Measurements from ENCODE around the gene CCND2.

CCND2 gene

DNA sequence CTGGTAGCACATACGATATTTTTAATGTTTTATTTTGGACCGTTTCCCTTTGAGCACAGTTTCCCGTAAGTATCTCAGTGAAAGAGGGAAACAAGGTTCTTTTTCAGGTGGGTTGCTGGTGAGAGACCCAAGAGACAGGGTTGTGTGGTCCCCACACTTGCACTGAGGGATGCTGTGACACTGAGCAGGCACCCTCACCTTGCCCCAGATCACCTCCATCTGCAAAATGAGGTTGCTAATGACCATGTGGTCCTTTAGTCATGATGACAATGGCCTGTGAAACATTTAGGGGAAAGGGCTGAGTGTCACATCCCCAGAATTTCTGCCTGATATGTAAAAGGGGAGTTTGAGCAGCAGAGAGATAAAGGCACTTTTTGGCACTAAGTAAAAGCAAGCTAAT lies 4.3 kb downstream of the CCND2 start:
- peak; percentile 45 for FAIRE-seq

DNA sequence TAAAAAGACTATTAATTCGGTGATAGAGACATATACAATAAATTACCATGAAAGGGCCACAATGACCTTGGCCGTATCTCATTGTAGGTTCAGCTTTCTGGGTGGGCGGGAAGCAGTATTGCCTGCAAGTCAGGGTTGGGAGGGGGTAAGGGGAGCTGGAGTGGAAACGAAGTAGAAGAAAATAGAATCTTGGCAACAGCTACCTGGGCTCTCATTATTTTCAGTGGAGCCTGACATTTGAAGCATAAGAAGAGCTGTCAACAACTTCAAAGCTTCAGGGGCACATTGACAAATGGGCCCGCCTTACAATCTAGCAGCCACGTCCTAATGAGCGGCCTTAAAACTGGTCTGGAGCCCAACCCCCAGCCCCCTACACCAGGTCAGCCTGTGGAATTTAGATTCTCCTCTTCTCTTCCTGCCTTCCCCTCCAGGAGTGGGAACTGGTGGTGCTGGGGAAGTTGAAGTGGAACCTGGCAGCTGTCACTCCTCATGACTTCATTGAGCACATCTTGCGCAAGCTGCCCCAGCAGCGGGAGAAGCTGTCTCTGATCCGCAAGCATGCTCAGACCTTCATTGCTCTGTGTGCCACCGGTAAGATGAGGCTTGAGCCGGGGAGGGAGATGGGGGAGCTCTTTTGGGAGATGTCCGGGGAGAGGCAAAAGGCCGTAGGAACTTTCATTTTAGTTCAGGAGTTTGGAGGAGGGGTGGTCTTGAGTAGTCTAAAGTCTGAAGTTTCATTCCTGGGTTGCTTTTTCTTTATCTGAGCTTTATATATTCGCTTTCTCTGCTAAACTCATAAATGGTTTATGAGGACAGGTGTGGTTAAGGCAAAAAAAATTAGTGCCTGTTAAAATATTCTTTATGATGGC lies 5.0 kb downstream of the CCND2 start:
- FAIRE-seq = no peak

DNA sequence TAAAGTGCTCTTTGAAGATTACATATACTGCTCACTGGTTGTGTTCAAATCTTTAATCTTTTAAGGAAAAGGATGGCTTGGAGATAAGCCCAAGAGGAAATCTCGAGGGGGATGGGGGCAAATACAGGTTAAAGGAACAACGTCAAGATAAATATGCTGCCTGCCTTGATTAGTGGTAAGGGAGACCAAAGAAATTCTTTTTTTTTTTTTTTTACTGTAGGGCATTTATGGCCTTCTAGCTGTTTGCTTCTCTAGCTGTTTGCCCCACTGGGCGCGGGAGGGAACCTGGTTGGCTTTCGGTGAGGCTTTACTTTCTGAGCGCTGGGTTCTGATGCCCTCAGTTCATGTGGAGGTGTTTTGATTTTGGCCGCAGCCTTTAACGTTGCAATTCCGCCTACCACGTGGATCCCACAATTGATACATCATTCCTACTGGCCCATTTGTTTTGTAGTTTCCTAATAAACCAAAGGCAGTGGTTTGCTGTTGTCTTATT lies 5.7 kb downstream of the CCND2 start:
- no peak for FAIRE-seq

DNA sequence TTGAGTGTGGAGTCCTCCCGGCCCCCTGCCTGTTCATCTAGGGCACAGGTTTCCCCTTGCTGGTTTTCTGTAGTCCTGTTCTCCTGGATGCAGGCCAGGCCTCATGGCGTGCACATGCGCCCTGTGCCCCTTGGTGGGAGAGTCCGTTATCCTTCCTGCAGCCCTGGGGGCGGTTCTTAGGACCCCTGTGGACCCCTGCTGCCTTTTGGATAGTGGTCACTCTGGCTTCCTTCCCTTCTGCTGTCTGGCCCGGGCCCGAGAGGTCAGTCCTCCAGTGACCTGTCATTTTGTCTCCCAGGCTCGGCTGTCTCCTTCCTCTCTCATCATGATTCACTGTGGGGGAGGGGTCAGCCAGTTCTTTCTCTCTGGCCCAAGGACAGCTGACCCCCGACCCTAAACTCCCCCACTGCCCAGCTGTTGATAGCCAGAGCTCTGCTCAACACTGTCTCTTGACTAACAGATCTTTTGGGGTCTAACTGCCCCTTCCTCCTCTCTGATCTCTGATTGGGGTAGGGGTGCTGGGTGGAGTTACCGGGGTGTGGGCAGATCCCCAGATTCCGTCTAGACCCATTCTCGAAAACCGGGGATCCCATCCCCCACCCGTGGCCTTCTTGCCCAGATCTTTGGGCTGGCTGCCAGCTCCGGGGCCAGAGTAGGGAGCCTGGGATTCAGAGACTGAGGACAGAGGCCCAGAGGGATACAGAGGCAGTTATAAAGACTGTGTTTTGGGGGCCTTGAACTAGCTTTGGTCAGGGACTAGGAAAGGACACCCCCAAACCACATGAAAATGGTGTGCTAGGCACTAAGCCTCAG lies 7.0 kb downstream of the CCND2 start:
- FAIRE-seq = no peak

DNA sequence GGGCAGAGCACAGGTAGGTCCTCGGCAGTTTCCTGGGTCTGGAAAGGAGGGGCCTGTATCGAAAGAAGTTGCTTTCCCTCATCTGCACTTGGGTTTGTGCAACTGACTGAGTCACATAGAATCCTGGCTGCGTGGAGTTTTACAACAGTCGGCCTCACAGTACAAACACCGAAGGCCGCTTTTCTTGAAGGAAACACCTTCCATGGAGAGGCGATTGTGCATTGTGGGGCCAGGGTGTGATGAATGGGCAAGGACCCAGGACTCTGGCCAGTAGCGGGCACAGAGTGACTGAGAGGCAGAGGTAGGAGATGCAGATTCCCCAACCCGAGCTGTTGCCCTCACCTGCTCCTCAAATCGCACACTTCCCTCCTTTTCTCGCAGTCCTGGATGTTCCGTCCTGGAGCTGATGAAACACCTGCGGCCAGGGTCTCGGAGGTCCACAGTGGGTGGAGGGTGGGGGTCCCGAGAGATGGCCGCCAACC lies 7.7 kb downstream of the CCND2 start:
- no peak for FAIRE-seq

DNA sequence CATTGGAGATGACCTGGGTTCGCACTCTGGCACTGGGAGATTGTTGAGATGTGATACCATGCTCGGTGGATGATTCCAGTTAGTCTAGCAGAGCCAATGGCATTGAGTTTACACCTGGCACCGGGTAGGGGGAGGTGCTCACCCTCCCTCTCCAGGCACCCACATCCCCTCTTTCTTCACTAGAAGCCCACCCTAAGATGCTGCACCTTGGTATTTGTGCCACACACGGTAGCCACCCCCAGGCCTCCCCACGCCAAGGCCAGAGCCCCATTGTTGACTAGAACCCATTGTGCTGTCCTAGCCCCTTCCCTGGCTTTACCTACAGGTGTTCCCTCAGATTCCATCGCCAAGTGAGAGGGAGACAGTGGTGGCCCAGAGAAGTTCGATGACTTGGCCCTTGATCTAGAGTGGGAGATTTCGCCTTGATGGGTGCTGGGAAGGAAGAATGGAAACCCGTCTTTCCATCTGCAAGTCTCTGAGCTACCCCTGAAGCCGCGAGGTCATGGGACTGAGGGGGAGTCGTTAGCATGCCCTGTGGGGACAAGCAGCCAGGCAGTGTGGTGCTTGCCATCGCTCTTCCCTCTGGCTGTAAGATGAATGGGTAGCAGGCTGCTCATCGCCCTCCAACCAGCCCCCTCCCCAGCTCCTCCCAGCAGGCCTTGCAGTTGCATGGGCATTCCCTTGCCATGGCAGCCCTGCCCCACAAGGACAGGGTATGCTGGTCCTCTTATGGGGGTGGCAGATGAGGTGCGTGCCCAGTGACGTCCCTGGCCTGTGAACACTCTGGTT lies 8.7 kb downstream of the CCND2 start:
- FAIRE-seq = no peak

DNA sequence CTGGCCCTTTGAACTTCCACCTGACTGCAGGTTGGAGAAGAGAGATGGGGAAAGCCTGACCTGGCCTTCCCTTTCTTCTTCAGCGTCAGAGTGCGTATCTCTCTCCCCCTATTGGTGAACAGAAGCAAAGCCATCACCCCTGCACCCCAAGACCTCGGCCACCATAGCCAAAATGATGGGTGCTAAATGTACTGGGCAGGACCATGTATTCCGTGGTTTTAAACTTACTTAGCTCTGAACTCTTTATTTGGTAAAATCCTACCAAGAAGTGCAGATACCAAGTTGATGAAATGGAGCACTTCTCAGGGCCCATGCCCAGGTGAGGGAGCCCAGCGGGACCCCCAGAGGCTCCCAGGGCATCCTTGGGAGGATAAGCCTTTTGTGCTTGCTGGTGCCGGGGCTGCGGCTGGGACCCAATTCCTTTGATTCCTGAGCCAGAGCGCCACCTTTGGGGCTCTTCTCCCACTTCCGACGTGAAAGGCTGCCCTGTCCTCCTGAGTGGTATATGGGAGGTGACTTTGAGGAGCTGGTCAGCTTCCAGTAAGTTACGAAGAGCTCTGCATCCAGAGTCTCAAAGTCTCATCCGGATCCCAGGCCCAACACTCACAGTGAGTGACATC lies 9.4 kb downstream of the CCND2 start:
- FAIRE-seq = no peak

DNA sequence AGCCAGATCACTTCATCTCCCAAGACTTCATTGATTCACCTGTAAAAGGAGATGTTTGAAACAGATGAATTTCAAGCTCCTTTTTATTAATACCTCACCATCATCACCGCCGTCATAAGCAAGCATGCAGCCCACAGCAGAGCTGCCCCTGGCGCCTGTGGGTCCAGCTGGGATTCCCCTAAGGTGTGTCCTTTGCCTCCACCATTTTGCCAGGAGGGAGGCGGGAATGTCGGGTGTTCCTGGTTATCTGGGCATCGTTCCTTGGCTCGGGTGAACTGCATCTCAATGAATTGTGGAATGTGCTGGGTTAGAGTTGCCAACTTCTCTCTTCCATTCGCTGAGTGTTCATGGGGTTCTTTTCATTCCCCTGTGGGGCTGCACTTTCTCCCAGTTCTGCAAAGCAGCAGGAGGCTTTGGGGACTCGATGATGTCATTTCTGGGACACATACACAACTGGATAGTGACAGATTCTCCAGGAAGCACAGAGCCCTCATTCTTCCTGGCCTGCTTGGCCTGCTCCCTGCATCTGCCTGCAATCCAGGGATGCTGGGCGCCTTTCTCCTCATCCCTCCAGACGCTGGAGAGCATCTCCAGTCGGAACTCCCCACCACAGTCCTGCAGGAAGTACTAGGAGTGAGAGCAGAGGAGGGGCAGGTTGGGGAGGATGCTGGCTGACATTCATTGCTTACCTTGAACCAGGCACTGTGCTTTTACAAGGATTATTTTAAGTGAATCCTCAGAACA lies 10.1 kb downstream of the CCND2 start:
- FAIRE-seq = no peak

DNA sequence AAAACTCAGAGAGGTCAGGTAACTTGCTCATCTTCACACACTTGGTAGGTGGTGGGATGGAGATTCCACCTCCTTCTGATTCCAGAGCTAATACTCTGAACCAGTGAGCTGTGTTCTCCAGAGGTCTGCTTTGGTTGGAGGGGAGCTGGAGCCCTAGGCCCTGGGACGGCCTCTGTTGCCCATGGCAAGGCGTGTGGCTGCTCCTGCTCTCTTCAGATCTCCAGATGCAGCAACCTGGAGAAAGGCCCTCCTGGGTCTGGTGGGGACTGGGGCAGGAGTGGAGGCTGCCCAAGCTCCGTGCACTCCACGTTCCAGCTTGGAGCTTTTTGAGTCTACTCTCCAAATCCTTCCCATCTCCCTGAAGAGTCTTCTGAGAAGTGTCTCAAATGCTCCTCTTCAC lies 10.7 kb downstream of the CCND2 start:
- FAIRE-seq = no peak

DNA sequence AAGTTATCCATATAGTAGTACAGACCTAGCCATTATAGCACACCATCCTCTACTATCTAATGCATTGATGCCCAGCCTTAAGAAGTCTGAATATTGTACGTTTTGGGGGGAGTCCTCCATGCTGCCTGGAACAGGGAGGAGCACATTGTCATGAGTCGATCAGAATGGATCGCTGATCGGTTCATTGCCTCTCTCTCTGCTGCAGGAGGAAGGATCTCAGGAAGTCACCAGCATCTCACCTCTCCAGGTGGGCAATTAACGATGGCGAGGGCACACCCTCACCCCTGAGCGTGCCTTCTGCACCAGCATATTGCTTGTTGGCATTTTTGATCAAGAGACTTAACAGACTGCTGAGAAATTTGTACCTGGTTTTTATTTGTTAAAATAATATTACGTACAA lies 11.5 kb downstream of the CCND2 start:
- no peak for FAIRE-seq

DNA sequence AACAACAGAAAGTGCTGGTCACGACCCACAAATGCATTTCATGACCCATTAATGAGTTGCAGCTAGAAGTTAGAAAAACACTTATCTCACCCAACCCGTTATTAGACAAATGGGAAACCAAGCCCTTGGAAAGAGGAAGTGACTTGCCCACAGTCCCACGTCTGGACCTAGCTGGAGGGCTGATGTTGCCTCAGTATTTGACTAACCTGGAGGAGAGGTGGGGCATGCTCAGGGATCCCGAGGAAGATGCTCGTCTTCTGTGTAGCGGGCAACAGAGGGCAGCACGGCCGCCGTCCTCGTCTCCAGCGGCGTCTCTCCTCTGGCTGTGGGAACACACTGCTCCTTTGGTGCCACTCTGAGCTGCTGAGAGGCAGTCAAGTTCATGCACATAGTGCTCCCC lies 12.7 kb downstream of the CCND2 start:
- FAIRE-seq = no peak

DNA sequence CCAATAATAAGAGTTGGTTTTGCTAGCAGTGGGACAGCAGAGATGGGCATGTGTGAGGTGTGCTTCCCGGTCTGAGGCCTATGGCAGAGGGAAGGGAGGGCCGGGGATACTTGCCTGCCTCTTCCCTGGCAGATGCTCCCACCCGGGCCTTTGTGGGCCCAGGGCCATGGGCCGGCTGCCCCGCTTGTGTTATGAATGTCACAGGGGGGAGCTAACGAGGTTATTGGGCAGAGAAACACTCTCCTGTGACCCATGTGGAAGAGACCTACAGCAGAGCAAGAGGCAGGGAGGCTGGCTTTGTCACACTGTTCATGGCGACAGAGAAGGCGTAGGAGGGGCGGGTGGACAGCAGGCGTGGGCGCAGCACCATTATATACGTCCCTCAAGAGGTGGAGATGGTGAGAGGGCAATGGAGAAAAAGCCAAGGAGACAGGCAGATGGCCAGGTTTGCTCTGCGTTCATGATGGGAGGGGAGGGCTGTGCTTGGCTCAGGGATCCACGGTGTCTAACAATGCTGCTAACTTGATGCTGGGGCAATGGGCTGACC lies 13.3 kb downstream of the CCND2 start:
- FAIRE-seq = no peak

DNA sequence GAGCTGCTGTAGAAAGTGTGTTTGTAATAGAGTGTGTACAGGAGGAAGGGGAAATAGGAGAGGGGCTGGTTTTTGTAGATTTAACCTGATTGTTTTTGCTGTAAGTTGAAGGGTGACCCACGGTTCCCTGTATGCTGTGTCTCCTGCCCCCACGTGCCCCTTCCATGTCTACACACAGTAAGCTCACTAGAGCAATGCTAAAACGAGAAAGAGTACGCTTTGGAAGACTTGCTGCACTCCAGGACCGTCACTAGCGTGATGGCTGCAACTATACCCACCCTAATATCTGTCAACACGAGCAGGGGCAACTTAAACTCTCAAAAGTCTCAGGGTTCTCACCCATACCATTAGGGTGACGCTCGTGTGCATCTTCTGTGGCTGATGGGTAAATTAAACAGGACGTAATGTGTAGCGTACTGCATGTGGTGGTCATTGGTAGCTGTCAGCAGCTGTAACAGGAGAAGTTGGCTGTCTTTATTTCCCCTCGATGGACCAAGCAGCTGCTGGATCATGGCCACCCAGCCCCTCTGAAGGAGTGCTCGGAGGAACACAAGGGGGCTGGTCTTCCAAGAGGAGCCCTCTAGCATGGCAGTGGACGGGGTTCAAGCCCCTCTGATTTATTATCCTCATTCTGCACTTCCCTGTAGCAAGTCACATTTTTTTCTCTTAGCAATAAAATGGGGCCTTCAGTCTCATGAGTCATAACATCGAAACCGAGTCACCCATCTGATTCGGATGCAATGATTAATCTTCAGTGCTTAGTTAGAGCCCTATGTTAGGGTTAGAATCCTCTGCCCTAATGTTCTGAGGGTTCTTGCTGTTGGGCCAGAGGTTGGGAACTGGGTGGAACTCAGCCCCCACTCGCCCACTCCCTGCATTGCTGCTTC lies 14.0 kb downstream of the CCND2 start:
- FAIRE-seq = no peak

DNA sequence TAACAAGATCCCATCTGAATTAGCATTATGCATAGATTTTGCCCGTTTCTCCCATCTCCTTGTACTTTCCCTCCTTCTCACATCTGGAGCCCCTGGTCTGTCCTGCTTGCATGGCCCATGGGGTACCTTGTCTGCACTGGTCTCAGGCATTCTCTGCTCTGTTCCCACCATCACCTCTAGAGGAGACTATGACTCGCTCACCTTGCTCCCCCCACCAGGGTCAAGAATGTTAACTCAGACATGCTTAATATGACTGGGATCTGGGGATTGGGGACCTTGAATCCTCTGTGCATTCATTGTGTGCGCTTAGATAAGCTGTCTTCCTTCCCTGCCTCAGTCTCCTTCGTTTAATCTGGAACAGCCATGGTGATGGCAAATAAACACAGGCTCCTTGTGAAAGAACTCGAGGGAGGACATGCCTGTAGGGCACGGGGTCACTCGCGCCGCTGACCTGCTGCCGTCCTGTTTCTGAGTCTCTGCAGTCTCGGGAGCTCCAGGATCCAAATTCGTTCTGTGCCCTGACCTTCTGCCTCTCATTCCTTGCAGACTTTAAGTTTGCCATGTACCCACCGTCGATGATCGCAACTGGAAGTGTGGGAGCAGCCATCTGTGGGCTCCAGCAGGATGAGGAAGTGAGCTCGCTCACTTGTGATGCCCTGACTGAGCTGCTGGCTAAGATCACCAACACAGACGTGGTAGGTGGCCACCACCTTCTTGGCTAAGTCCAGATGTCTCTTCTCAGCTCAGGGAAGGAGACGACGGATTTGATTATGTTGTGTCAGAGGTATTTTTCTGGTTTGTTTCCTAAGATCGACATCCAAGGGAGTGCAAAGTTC lies 15.0 kb downstream of the CCND2 start:
- FAIRE-seq = no peak

DNA sequence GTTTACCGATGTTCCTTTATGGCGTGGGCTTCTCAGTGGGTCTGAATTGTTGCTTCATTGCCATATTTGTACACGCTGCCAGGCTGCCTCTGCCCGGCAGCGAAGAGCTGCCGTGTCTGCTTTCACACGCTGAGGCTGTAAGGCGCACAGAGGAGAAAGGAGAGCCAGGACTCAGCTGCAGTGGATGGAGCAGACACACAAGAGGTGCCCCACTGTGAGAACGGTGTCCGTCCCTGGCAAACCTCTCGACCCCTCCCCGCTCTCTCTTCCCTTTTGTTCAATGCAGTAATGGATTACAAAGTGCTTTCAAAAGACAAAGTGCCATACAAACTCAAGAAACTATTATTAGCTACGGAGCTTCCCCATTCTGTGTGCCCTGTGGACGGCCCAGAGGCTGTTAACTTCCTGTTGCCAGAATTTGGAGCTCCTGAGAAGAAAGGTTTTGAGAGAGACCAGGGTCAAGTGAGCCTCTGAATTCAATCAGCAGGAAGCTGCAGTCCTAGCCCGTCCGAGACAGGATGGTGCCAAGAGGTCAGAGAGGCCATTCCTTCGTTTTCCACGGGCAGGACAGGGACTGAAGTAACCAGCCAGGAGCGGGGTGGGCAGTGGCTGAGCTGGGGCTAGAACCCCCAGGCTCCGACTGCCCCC lies 15.8 kb downstream of the CCND2 start:
- FAIRE-seq = no peak

DNA sequence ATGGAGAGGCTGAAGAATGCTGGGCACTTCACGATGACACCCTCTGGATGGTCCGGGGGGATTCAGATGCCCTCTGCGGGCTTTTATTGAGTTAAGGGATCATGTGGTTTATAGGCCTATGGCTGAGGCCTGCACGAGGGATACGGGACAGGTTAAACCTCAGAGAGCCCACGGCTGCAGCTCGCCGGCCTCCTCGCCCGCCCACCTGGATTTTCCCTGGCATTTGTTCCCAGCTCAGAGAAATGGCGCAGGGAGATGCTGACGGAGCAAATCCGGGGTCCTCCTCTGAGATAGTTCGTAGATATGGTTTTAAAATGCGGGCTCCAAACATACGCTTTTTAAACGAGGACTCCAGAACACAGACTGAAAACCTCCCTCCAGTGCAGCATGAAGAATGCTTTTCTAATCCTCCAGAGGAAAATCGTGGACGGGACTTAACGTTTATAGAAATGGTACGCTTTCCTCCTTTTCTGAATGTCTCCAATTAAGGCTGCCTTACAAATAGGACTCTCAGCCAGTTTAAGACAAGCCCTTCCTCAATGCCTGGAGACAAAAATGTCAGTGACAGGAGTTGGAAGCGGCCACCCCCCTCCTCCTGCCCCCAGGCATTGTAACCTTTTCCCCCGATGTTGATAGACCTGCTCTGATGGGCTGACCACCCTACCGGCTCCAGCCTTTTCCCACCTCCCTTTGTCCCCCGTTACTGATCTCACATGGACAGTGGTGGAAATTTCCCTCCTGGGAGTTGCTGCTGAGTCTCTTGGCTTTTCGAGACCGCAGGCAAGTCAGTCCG lies 16.6 kb downstream of the CCND2 start:
- no peak for FAIRE-seq

DNA sequence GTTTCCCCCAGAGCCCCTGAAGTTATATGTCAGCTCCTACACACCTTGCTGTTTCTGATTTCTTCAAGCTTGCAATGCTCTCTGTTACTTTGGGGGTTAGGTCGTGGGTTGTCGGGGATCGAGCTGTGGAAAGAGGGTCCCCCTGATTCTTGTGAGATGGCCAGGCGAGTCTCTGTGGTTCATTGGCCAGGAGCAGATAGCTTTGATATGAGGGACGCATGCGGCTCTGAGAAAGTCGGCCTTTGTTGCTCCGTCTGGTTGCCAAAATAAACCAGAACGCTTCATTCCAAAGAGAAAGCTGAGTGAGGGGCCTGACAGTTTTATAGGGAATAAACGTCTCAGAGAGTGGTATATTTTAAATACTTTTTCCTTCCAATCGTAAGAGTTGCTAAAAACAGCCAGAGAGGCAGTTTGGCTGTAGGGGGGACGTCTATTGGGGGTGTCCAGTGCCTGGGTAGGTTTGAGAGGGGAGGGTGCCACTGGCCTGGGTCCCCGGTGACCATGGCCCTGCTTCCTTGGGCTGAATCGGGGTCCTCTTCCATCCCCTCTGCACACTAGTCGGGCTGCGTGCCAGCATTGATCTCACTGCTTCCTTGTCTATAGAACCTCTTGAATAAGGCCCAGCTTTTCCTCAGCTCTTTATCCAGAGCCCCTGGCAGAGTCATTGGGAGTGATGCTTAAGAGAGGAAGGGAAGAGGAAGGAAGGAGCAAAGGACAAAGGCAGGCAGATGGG lies 18.9 kb downstream of the CCND2 start:
- FAIRE-seq = no peak

All from endometrium (tissue), 2 donors.